KBM-7 (cell line): Measurements from ENCODE around the gene MPHOSPH9.
A peak's percentile ranks its signal among the peaks of the same experiment; 100 is the strongest.
"Not testable (repeated sequence)": the region's sequence is repeated elsewhere in the genome, so short reads cannot be mapped to it uniquely, and the experiment has no call there.

Source experiments
- DNase-seq: peaks from one replicate; pipeline ENCODE4 v3.0.0-alpha.2; 2015
- in situ Hi-C: fragments of 300-500 bp; cut with MboI; formaldehyde crosslinking; loops from 2 replicates; pipeline ENCODE4 v1.14.3; 2020; ENCODE audit warnings: low sequenced_read_pairs, low pct_unique_long_range_greater_than_20kb, mixed read lengths

MPHOSPH9 gene

DNA sequence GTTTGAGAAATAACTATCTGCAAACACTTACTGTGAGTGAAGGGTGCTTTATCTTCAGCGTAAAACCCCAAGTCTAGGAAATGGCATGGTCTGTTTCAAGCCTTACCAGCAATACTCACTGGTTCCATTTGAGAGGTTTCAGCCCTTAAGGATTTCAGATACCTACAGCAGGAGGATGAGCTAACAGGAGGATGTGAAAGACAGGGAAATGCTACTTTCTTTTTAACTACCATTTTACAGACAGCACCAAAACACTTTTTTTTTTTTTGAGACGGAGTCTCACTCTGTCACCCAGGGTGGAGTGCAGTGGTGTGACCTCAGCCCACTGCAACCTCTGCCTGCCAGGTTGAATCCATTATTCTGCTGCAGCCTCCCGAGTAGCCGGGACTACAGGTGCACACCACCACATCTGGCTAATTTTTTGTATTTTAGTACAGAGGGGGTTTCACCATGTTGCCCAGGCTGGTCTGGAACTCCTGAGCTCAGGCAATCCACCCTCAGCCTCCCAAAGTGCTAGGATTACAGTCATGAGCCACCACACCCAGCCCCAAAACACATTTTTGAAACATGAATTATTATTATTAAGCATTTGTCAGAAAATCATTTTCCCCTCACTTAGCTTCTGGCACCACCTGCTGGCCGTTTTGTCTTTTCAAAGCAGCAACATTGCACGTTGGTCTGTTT is 4.8 kb upstream of the MPHOSPH9 start:
- DNase-seq = peak; percentile 64
- in situ Hi-C loops = loop anchor here (25.0 kb wide), 1 partner anchor 375 kb away; no protein-coding TSS in a partner anchor

GRCh38 chr12:123233505-123234308 is 766 bp upstream of the MPHOSPH9 start:
- DNase-seq = no peak
- in situ Hi-C loops = loop anchor here (25.0 kb wide), 1 partner anchor 371 kb away; no protein-coding TSS in a partner anchor

- in situ Hi-C loops = loop anchor here (25.0 kb wide), 1 partner anchor 370 kb away; no protein-coding TSS in a partner anchor
Observed at GRCh38 chr12:123232472-123232806, 502 bp downstream of the MPHOSPH9 start.

GRCh38 chr12:123231931-123232330 is 1.0 kb downstream of the MPHOSPH9 start:
- DNase-seq = no peak
- in situ Hi-C loops = loop anchor here (25.0 kb wide), 1 partner anchor 370 kb away; no protein-coding TSS in a partner anchor

More at GRCh38 chr12:123232472-123232806, 502 bp downstream of the MPHOSPH9 start:
- no peak for DNase-seq

- no peak for DNase-seq
- in situ Hi-C loops = loop anchor here (25.0 kb wide), 1 partner anchor 367 kb away; no protein-coding TSS in a partner anchor
Observed at GRCh38 chr12:123229051-123229450, 3.9 kb downstream of the MPHOSPH9 start.

DNA sequence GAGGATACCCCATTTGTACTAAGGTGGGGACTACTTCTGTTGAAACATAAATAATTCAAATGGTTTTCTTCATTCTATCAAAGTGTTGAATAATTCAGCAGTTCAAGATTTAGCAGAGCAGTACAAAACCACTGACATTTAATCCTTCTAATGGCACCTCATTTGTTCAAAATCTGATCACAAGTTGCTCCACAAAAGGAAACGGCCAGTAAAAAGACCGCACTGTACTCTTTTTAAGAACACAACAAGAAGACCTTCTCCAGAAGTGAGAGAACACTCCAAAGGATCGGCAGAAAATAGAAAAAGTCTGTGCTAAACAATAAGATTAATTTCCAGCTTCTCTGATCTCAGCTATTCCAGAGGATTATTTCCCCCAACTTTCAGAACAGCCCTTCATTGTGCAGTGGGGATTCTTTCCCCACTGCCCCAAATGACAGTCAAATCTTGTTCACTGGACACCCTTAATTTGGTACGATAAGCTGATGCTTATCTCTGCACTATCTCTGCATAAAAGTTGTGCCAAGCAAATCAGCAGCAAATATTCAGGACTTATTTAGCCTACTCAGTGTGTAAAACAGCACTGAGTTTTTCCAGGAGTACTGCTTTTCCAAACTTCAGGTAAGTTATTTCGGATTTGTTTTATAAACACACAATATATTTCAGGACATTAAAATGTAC is 5.2 kb downstream of the MPHOSPH9 start:
- no peak for DNase-seq
- in situ Hi-C loops = loop anchor here (25.0 kb wide), 1 partner anchor 365 kb away; no protein-coding TSS in a partner anchor

DNA sequence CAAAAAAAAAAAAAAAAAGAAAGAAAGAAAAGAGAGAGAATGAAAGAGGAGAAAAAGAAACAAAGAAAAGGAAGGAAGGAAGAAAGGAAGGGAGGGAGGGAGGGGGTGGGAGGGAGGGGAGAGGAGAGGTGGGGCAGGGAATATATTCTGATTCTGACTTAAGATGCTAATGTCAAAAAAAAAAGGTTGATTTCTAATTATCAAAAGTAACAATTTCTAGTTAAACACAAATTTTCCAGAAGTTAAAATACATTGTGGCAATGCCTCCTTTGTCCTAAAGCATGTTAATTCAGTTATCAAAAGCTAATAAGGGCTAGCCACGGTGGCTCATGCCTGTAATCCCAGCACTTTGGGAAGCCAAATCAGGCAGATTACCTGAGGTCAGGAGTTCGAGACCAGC is 7.5 kb downstream of the MPHOSPH9 start:
- no peak for DNase-seq
- in situ Hi-C loops = loop anchor here (25.0 kb wide), 1 partner anchor 363 kb away; no protein-coding TSS in a partner anchor

DNA sequence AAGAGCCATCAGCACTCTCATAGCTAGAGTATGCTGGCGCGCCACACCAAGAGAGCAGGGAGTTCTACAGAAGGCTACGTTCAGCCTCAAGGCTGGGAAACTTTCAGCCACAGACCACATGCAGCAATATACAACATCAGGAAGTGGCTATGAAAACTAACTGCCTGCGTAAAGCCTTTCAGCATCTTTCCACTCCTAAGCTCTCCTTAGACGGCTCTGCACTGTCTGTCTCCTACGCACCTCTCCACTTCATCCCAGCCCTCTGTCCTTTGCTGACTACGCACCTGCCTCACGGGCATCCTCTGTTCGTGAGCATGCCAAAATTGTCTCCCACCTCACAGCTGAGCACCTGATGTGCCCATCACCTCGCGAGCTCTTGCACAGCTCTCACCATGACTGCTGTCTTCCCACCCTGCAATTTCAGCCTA is 9.7 kb downstream of the MPHOSPH9 start:
- in situ Hi-C loops = no loop called here
- no peak for DNase-seq

DNA sequence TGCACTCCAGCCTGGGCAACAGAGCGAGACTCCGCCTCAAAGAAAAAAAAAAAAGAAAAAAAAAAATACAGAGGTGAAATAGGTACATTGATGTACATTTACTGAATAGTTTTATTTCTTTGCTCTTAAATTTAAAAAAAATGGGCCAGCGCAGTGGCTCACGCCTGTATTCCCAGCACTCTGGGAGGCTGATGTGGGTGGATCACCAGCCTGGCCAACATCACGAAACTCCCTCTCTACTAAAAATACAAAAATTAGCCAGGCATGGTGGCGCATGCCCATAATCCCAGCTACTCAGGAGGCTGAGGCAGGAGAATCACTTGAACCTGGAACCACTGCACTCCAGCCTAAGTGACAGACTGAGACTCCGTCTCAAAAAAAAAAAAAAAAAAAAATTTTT is 25.1 kb downstream of the MPHOSPH9 start:
- in situ Hi-C loops, DNase-seq: not testable (repeated sequence)

GRCh38 chr12:123206794-123207193 is 26.1 kb downstream of the MPHOSPH9 start:
- DNase-seq, in situ Hi-C loops: not testable (repeated sequence)

DNA sequence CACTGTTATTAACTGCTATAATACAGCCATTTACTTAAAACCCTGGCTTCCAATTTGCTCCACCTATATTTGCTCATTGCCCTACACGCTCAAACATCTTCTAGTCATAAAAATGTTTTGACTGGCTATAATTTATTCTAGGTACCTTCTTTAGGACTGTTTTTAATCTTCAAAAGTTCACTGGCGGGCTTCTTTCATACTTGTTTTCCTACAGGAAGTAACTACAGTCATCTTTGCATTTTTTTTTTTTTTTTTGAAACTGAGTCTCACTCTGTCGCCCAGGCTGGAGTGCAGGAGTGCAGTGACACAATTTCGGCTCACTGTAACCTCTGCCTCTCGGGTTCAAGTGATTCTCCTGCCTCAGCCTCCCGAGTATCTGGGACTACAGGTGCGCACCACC is 32.5 kb downstream of the MPHOSPH9 start:
- in situ Hi-C loops = no loop called here
- DNase-seq = no peak

GRCh38 chr12:123199936-123200335 is 33.0 kb downstream of the MPHOSPH9 start:
- in situ Hi-C loops = no loop called here
- no peak for DNase-seq

DNA sequence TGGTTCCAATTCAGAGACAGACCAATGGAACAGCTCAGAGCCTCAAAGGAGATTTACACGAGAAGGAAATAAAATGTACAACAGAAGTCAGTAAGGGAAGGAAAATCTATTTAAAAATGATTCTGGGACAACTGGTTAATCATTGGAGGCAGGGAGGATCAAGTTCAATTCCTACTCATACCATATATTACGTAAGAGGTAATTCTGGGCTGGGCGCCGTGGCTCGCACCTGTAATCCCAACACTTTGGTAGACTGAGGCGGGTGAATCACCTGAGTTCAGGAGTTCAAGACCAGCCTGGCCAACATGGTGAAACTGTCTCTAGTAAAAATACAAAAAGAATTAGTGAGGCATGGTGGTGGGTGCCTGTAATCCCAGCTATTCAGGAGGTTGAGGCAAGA is 45.3 kb downstream of the MPHOSPH9 start:
- in situ Hi-C loops = no loop called here
- DNase-seq = no peak

- in situ Hi-C loops = no loop called here
- DNase-seq = no peak
Observed at GRCh38 chr12:123180171-123180570, 52.8 kb downstream of the MPHOSPH9 start.

DNA sequence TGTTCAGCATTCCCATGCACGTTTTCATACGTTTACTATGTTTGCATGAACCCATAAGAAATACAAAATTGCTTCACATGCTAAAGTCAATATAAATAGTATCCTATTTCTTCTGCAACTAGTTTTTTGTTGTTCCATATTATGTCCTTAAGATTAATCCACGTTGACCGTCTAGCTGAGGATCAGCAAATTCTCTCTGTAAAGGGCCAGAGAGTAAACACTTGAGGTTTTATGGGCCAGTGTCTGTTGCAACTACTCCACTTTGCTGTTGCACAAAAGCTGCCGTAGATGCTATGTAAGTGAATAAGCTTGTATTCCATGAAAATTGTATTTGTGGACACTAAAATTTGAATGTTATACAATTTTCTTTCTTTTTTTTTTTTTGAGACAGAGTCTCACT is 61.0 kb downstream of the MPHOSPH9 start:
- DNase-seq = no peak
- in situ Hi-C loops = no loop called here

DNA sequence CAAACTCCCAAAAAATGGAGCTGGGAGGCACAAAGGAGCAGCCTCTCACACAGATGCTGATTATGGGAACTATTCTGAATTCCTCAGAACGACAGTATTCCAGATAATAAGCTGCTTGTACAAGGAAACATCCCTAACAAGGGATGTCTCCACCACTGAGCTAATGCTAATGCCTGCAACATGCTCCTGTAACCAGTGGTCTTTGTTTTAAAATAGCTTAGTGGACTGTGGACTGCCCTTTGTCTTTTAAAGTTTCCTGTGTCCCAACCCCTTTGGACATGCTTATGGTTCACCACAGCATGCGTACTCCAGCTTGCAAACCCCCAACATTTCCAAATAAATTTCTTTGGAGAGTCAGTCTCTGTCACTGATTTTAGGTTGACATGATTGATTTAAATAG is 65.6 kb downstream of the MPHOSPH9 start:
- no peak for DNase-seq
- in situ Hi-C loops = no loop called here

- no peak for DNase-seq
- in situ Hi-C loops = no loop called here
Observed at GRCh38 chr12:123165537-123165936, 67.4 kb downstream of the MPHOSPH9 start.

- in situ Hi-C loops = no loop called here
- DNase-seq = no peak
Observed at GRCh38 chr12:123164710-123165261, 68.2 kb downstream of the MPHOSPH9 start.

DNA sequence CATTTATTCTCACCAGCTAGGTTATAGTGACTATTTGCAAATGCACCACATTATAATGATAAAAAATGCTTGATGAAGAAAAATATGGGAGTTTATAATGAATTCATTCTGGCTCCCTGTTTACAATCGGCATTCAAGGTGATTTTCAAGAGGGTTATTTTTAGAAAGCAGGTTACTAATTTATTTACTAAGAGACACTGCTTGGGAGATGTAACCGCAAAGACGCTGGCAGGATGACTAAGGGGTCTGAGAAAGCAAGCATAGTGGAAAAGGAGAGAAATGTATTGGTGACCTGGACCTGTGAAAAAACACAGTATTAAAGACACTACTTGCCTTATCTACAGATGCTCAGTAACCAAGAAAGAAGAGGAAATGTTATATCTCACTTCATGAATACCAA is 68.7 kb downstream of the MPHOSPH9 start:
- in situ Hi-C loops = no loop called here
- no peak for DNase-seq
